Omental fat pad (tissue), 4 donors: ENCODE results near the gene SCTR. TPM values are rescaled to one million over a fixed set of nuclear protein-coding genes. Genes with fewer than 3 reads are reported as not detected.

Source experiments
- ATAC-seq: fragments of 150-250 bp; one replicate; pipeline ENCODE4 v1.9.1; 2016; ENCODE audit warnings: mild to moderate bottlenecking, moderate library complexity; ENCODE audit not compliant: low FRiP score
- DNase-seq: peaks from one replicate; pipeline ENCODE4 v3.0.0-alpha.2; 2019; ENCODE audit warnings: low spot score
- total RNA-seq, 4 donors: library from RNA; depleted of rRNA; stranded (reverse); fragments of >200 nt; gene quantifications; one replicate each; pipeline ENCODE4 v1.1.0, GENCODE V29; 2016
- TF ChIP-seq, protein P1 (sequence below), 3 donors: fragments of 450-650 bp; IDR thresholded peaks; one replicate each; pipeline ENCODE4 v1.5.1; 2016 to 2017; ENCODE audit warnings: antibody characterized with exemption in 3 of 3, mild to moderate bottlenecking in 3 of 3, moderate library complexity in 2 of 3

The SCTR gene
- total RNA-seq, 4 donors from 2014 or later: not detected

DNA sequence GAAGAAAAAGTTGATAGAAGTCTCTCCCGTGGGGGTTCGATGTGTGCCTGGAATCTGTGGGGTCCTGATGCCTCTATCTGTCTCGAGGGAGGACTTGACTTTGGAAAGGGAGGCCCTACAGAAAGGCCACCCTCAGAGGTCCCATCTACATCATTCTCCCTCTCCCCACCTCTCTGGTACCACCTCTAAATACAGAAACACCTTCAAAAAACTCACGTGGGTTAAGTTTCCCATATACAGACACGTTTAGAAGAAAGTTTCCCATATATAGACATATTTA is 97.9 kb downstream of the SCTR start:
- TF ChIP-seq, protein P1, sequence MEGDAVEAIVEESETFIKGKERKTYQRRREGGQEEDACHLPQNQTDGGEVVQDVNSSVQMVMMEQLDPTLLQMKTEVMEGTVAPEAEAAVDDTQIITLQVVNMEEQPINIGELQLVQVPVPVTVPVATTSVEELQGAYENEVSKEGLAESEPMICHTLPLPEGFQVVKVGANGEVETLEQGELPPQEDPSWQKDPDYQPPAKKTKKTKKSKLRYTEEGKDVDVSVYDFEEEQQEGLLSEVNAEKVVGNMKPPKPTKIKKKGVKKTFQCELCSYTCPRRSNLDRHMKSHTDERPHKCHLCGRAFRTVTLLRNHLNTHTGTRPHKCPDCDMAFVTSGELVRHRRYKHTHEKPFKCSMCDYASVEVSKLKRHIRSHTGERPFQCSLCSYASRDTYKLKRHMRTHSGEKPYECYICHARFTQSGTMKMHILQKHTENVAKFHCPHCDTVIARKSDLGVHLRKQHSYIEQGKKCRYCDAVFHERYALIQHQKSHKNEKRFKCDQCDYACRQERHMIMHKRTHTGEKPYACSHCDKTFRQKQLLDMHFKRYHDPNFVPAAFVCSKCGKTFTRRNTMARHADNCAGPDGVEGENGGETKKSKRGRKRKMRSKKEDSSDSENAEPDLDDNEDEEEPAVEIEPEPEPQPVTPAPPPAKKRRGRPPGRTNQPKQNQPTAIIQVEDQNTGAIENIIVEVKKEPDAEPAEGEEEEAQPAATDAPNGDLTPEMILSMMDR (IDR thresholded peaks at IDR 0.05): no peak
- DNase-seq (no peak), ATAC-seq (no peak)

DNA sequence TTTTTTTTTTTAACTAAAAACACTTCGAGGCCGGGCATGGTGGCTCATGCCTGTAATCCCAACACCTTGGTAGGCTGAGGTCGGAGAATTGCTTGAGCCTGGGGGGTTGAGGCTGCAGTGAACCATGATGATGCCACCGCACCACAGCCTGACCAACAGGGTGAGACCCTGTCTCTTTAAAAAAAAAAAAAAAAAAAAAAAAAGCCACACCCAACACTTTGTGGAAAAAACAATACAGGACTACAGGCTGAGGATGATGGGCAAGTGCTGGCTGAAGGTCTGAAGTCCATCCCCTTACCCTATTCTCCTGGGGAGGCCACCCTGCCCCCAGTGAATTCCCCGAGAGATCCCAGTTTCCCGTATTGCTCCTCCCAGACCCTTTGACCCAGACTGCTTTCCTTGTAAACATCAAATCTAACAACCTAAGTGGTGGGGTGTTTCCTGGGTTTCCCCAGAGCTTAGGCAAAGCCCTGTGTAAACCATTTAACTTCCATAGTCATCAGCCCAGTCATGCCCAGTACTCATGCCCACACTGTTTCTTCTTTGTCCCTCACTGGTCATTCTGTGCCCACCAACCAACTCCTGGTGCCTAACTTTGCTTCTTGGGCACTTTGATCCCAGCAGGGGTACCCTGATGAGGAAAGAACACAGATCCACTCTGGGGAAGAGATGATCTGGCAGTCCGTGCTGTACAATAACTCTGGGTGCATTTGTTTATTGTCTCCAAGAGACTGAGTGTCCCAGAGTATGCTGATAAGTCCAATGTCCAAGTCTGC is 98.5 kb downstream of the SCTR start:
- DNase-seq (no peak), ATAC-seq (peak; percentile 39)
- TF ChIP-seq, protein P1 (IDR thresholded peaks at IDR 0.05): no peak

DNA sequence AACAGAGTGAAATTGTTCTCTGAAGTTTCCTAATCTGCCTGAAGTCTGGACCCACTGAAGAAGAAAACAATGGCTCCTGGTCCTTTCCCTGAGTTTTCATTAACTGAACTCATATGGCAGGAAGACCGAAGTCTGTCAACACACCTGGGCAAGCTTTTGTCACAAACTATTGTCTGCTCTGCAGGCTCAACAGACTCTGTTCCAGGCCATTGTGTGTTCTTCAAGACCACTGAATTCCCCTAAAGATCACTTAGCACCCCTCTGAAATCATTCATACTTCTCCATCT is 99.2 kb downstream of the SCTR start:
- ATAC-seq: no peak
- TF ChIP-seq, protein P1 (IDR thresholded peaks at IDR 0.05): no peak
- no peak for DNase-seq

DNA sequence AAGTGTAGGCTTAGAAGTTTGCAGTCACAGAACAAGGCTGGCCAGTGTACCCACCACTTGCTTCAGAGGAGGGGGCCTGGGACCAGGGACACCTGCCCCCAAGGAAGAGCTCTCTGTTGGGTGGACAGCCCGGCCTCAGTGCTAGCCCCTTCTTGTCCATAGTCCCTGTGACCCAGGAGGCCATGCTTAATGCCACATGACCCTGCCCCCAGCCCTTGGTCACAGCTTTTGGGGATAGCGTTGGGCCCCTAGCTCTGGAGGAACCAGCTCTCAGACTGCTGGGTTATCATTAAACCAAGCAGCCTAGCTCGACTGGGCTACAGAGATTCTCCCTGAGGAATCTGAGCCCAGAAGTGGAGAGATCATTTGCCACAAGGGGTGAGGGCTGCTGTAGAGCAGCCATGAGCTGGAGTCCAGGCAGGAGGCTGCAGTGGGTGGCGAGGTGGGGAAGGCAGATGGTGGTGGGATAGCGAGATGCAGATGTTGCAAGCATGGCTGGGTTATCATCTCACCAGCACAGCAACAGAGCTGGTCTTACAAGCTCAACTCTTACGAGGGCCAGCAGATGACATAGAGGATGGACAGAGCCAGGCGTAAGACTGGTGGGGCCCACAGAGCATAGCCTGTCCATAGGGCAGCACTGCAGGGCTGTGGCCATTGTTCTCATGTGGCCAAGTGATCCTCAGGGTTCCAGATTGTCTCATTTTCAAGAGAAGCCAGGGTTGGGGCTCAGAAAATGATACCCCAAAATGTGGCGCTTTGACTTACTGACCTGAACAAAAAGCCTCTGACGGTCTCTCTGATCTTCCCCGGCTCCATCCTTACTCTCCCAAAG is 99.8 kb downstream of the SCTR start:
- DNase-seq (no peak), ATAC-seq (no peak)
- TF ChIP-seq, protein P1 (IDR thresholded peaks at IDR 0.05): no peak

DNA sequence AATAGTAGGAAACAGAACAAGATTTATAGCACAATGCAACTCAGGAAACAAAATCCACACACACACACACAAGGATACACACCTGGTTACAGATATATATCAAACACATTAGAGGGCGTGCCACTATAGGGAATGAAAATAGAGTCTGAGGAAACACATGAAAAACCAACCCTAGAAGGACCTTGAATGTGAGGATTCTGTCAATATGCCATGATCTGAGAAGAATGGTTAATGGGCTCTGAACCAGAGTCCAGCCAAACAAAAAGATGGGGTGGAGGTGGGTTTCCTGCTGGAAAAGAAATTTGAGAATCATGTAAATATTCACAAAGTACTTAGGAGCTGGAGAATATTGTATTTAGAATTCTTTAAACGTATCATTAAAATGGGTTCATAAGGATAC is 100.5 kb downstream of the SCTR start:
- TF ChIP-seq, protein P1 (IDR thresholded peaks at IDR 0.05): no peak
- no peak for DNase-seq
- no peak for ATAC-seq

DNA sequence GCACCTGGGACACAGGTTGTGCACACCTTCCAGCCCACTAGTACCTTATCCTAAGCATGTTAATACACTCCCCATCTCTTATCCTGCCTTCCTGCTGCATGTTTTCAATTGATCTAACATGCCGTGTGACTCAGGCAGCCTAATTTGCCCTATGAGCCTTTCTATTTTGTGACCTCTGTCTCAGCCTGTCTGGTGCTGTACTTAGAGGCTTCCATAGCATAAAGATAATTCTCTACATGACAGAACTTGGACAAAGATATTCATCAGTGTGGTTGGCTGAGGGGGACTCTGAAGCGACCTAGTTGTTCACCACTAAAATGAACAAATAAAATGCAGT is 101.2 kb downstream of the SCTR start:
- TF ChIP-seq, protein P1 (IDR thresholded peaks at IDR 0.05): no peak
- no peak for DNase-seq
- no peak for ATAC-seq
